Hematopoietic multipotent progenitor cell treated with erythropoietin and hydrocortisone succinate and interleukin-3 and kit ligand, for 17 days (in vitro differentiated cells): Measurements from ENCODE around the gene FRMD1.

Source experiments
- DNase-seq: peaks from one replicate; pipeline ENCODE4 v3.0.0-alpha.2; 2015; ENCODE audit warnings: low spot score

The FRMD1 gene

GRCh38 chr6:168043193-168043847, 35.7 kb downstream of the FRMD1 start:
- no peak for DNase-seq

DNA sequence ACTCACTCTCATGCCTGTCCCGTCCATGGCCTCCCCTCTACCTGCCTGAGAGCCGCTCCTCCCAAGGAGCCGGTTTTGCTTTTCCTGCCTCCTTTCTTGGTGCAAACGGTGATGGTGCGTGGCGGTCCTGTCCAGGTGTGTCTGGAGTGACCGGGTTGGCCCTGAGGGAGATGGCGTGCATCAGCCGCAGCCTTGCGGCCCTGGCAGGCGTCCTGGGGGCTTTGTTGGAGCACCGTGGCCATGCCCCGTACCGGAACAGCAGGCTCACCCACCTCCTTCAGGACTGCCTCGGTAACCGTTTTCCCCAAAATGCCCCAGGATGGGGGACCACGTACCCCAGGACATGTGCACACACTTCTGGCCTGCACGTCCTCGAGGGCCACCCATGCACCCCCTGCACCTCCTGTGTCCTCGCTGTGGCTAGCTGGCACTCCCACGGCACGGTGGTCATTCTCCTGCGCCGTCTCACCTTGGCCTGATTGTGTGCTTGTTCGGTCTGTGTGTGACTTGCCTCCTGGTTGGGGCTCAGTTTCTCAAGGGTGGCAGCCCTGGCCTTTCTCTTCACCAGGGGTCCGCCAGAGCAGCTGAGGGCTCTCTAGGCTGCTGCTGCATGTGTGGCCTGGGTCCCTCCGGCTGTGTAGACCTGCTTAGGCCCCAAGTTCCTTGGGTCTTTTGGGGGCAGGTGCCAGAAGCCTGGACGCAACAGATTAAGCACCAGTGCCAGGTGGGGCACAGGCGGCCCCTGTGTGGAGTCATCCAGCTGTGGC, 36.4 kb downstream of the FRMD1 start:
- DNase-seq, result no peak

DNA sequence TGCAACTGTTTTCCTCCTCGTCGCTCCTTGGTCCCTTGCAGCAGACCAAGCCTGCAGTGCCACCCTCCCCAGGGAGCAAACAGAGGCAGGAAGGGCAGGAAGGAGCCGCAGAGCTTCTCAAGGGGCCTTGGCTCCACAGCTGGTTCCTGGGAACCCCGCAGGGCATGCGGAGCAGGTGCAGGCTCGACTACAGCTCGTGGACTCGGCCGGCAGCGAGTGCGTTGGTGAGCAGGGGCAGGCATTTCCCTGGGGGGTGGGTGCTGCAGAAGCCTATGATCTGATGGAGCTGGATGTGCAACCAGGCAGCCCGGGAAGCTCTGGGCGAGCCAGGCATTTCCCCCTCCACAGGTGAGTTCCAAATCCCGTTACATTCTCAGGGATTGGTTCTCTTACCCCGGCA, 37.1 kb downstream of the FRMD1 start:
- no peak for DNase-seq

DNA sequence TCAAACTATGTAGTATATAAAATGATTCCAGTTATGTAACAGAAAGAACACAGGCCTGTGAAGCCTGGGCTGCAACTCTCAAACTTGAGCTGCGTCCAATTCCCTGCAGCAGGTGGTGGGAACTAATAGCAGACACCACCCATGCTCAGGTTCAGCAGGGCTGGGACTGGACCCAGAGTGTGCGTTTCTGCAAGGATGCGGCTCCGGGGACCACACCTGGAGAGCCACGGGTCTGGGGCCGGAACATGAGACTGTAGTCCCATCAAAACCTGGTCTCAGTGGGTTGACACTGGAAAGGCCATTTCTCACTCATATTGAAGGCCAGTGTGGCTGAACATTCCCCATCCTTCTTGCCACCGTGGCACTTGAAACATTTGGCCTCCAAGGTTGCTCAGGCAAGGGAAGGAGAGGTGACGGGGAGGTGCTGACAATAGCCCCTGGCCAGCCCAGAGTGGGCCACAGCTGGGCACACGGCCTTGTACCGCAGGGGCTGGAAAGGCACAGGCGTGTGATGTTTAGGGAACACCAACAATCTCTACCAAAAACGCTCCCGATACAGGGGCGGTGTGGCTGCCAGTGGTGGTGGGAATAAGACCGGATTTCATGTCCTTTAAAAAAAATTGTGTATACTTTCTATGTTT, 38.0 kb downstream of the FRMD1 start:
- DNase-seq, result no peak

GRCh38 chr6:168039849-168040248, 39.2 kb downstream of the FRMD1 start:
- DNase-seq, result no peak

DNA sequence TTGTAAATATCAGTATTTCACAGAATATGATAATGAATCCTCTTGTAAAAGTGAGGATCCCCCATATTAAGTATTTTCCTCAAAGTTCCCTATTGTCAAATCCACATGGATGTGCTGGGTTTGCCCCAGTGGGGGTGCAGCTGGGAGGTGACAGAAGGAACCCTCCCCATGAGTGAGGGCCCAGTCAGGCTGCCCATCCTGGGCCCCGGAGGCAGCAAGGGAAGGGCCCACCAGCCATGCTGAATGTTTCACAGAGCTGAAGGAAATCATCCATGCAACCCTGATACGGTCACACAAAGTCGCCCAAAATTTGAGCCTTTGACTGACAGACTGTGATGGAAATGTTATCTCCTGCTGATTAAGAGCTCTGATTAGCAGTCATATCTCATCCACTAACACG, 39.7 kb downstream of the FRMD1 start:
- no peak for DNase-seq

- no peak for DNase-seq
Measured at GRCh38 chr6:168038576-168039140, 40.4 kb downstream of the FRMD1 start.

DNA sequence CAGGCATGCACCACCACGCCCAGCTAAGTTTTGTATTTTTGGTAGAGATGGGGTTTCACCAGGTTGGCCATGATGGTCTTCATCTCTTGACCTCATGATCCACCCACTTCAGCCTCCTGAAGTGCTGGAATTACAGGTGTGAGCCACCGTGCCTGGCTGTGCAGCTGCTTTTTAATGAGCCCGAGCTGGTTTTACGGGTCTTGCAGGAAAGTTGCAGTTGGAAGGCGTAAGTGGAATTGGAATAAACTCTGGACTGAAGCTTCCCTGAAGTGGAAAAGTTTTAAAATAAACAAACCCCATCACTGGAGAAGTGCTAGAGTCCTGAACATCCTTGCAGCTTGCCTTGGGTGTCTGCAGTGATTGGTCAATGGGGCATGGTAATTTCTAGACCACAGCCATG, 41.2 kb downstream of the FRMD1 start:
- DNase-seq, result no peak

DNA sequence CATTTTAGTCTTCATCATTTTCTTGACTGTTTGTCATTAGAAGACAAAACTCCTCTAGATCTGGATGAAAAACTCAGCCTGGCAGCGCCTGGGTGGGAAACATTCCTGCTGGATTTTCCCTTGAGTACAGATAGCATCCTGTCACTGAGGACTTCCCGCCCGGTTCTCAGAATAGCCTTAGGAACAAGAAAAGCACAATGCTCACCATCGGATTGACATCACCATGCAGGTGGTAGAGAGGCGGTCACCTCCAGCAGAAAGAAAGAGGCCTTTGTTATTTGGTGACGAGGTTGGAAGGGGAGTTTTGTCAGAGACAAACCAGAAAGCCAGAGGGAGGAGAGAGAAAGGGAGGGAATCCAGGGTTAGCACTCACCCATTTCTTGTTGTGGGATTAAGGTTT, 41.8 kb downstream of the FRMD1 start:
- no peak for DNase-seq

DNA sequence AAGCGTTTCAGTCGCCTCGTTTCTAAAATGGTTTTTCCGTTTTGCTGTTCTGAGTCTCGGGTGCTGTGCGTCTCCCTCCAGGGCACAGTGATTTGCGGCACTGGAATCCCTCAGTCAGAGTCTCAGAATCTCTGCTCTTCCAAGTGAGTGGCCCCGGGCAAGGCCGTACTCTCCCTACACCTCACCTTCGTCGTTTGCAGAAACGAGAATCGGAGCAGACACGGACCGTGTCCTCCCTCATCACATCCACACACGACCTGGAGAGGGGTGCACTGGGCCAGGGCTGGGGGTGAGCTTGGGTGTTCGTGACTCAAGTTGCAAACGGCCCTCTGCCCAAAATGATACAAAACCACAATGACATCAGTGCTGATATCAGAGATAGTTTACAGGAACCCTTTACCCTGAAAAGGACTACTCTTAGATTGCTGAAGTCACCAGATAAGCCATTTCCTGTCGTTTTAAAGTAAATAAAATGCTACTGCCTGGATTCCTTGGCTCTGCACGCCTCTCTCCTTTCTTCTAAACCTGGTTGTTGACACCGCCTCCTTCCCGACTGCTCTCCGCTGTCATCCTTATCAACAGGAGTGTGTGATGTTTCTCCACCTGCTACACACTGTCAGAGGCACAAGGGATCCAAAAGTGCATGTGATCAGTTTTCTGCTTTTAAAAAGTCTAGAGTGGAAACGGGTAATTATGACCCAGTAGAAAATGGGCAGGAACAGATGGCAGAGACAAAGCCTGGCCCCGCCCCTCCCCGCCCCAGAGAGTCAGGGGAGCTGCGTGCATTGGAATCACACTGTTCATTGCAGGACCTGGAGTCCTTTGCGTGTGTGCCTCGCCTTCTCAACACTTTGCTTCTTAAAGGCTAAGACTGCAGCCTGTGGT, 43.1 kb downstream of the FRMD1 start:
- no peak for DNase-seq

- no peak for DNase-seq
Measured at GRCh38 chr6:168035098-168035660, 43.8 kb downstream of the FRMD1 start.

DNA sequence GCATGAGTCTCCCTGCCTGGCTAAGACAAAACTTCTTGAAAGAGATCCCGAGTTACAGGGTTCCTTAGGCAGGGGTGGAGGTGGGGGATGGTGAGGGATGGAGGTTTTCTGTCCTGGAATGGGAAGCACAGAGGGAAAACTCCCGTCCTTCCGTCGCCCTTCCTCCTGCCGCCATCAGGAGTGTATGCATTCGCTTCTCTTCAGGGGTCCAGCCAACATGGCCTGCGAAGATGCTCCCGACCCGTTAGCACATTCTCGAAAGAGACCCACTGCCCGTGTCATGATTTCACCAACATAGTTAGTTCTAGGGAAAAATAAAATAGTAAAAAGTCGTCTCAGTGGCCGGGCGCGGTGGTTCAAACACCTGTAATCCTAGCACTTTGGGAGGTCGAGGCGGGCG, 44.5 kb downstream of the FRMD1 start:
- no peak for DNase-seq

DNA sequence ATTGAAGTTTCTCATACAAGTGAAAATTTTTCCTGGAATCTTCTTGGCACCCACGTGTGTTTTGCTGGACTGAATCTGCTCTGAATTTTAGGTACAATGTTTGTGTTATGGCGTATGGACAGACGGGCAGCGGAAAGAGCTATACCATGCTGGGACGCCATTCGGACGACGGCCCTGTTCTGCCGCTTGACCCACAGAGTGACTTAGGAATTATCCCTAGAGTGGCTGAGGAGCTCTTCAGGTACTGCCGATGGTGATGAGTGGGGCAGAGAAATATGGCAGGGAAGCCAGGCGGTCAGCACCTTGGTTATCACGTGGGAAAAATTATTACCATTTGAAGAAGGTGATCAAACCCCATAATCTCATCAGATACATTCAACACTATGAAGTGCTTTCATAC, 45.2 kb downstream of the FRMD1 start:
- DNase-seq, result no peak

DNA sequence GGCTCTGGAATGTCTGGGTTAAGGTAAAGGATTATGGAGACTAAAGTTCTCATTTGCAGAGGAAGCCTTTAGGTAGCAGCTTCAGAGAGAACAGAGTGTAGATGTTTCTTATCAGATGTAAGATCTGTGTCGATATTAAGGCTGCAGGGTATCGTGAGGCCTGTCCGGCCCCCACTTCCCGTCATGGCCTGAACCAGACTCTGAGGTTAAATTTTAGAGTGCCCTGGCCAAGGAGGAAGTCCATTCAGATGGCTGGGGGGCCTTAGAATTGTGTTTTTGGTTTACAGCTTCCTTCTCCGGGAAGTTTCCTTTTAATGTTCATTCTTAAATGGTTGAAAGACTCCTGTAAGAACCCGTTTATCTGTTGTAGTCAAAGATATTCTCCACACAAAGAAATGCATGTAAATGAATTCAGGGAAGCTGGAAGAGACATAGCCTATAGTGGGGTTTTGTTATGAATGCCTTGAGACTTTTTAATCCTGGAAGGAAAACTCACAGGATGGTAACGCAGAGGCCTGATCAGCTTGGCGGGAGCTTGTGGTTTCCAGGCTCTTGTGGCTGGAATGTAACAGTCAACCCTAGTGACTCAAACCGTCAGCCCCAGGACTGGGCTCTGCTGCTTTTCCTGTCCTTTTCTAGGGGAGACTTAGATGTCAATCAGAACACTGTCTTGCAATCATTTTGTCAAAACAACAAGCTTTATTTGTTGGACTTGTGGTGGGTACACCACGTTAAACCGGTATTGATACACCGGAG, 46.8 kb downstream of the FRMD1 start:
- no peak for DNase-seq

DNA sequence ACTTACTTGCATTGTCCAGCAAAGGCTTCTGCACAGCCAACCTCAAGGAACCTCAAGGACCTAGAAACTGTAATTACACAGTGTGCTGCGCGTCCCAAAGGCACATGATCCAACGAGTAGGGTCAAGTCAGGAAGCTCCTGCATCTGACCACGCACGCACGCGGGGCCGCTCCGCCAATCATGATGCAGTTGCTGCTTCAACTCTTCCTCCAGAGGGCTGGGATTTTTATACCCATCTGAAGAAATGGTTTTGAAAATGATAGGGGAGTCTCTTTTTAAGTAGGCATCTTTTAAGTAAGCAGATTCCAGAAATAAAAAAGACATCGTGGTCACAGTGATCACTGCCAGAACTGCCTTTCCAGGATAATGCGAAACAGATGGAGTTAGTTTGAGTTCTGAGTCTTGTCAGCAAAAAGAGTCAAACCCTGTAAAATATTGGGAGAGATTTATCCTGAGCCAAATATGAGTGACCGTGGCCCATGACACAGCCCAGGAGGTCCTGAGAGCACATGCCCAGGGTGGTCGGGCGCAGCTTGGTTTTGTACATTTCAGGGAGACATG, 47.5 kb downstream of the FRMD1 start:
- no peak for DNase-seq

GRCh38 chr6:168030908-168031307, 48.1 kb downstream of the FRMD1 start:
- no peak for DNase-seq

DNA sequence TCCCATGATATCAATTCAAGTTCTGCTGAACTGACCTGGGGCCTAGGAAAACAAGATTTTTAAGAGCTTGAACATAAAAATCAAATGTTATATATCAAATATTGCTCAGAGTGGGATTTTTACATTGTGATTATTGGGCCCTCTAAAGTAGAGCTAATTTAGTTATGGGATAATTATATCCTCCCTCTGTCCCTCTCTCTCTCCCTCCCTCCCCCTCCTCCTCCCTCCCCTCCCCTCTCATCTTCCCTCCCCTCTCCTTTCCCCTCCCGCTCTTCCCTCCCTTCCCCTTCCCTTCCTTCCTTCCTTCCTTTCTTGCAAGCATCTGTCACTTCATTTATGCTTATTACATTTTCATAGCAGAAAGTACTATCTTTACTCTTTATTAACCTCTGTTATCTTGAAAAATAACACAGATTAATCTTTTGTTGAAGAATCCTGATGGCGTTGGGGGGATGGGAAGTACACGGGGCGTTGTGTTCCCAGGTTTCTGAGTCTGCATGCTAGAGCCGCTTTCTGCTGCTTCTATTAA, 48.7 kb downstream of the FRMD1 start:
- DNase-seq, result no peak

GRCh38 chr6:168029459-168030217, 49.4 kb downstream of the FRMD1 start:
- no peak for DNase-seq

GRCh38 chr6:168028181-168028580, 50.8 kb downstream of the FRMD1 start:
- DNase-seq, result no peak

DNA sequence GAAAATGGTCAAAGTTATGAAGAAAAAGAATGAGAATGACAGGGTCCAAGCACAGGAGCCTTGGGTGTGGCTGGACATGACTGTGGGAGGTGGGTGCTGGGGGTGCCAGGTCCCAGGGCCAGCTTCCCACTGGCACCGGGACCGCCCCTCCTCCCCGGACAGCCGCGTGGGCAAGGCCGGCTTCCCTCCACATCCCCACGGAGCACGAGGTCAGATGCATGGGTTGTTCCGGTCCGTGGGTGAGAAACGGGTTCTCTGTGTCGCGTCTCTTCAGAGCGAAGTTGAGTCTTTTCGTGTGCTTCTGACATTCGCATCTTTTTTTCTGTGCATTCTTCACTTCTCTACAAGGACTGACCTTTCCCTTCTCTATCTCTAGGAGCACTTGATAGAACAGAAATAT, 51.5 kb downstream of the FRMD1 start:
- DNase-seq, result no peak
